NCI-H2196 treated with DMSO at 0.1 percent for 48 hours (cell line): Measurements from ENCODE around the gene PDE9A.

Experiments
- DNase-seq: peaks from one replicate; lab custom pipeline; 2025; ENCODE audit not compliant: unreplicated experiment; lab: John Stamatoyannopoulos, UW

PDE9A gene

DNA sequence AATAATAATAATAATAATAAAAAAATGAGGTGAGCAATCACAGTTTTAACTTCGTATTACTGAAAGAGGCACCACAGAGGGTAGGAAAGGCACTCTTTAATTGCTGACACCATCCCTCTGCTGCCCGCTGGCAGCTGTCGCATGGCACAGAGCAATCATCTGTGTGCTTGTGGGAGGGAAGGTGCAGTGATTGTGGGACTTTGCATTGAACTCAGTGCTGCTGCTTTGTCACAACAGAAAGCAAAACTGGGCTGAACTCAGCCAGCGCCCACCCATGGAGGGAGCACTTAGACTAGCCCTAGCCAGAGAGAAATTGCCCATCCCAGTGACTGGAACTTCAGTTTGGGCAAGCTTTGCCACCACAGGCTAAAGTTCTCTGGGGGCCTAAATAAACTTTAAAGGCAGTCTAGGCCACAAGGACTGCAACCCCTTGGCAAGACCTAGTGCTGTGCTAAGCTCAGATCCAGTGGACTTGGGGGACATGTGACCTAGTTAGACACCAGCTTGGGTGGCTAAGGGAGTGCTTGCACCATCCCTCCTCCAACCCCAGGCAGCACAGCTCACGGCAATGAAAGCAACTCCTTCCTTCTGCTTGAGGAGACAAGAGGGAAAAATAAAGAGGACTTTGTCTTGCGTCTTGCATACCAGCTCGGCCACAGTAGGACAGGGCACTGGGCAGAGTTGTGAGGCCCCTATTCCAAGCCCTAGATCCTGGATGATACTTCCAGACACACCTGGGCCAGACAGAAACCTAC, 166.6 kb downstream of the PDE9A start:
- no peak for DNase-seq

- peak; percentile 21 for DNase-seq
These were observed 167.4 kb downstream of the PDE9A start for GRCh38 chr21:42820616-42821465.
